Measurements from ENCODE around the gene BMAL2. TPM values are rescaled to one million over a fixed set of nuclear protein-coding genes. Genes with fewer than 3 reads are reported as not detected.
A peak's percentile ranks its signal among the peaks of the same experiment; 100 is the strongest.

The BMAL2 gene
- total RNA-seq, 1 experiment from 2014 or later: 16.2 TPM

GRCh38 chr12:27331291-27331926 is 1.2 kb upstream of the BMAL2 start:
- peaks cover 33% of the 10 kb centered on the region for H3K27me3 Mint-ChIP-seq (ENCODE audit: low read depth)
- no peak overlapping the region for H3K27ac Mint-ChIP-seq
- POLR2A ChIA-PET: no interaction called here

GRCh38 chr12:27331927-27332324 is 710 bp upstream of the BMAL2 start:
- no peak for TF ChIP-seq ZNF317 (CRISPR knock-in tag; IDR thresholded peaks at IDR 0.05; ENCODE audit: borderline replicate concordance, low read depth)
- no peak for TF ChIP-seq SMAD4 (CRISPR knock-in tag; IDR thresholded peaks at IDR 0.05)
- TF ChIP-seq ZNF219 (CRISPR knock-in tag; IDR thresholded peaks at IDR 0.05; ENCODE audit: borderline replicate concordance): no peak
- TF ChIP-seq IRF2 (CRISPR knock-in tag; IDR thresholded peaks at IDR 0.05; ENCODE audit: borderline replicate concordance, low read depth): no peak
- no peak for TF ChIP-seq ZNF232 (CRISPR knock-in tag; IDR thresholded peaks at IDR 0.05)
- 0 out of 2 replicates have a peak, but pooled peaks have one; percentile 16 for TF ChIP-seq GABPB1 (CRISPR knock-in tag; IDR thresholded peaks at IDR 0.05)
- TF ChIP-seq ZNF423 (CRISPR knock-in tag; IDR thresholded peaks at IDR 0.05): no peak
- no peak for TF ChIP-seq SP1 (CRISPR knock-in tag; conservative IDR thresholded peaks at IDR 0.05)
- TF ChIP-seq CDX4 (CRISPR knock-in tag; IDR thresholded peaks at IDR 0.05; ENCODE audit: borderline replicate concordance): no peak
- Mint-ChIP-seq H3K27ac (no peak overlapping the region), H3K36me3 (no peaks in the 10 kb centered on the region), H3K27me3 (ENCODE audit: low read depth) (peaks cover 33% of the 10 kb centered on the region), H3K4me3 (peak overlapping the region; percentile 76), H3K9me3 (no peaks in the 10 kb centered on the region), H3K4me1 (peaks cover 19% of the 10 kb centered on the region)
- ATAC-seq (no peak), DNase-seq (ENCODE audit: low spot score) (no peak)
- POLR2A ChIA-PET: interaction anchor here (1.4 kb wide), 1 partner anchor 193 kb away, joined by 4 read pairs; the partner anchor contains the start of gene PPFIBP1
- CTCF ChIA-PET: no interaction called here

More at GRCh38 chr12:27331291-27331926, 1.2 kb upstream of the BMAL2 start:
- CTCF ChIA-PET: no interaction called here
- H3K36me3 Mint-ChIP-seq: no peaks in the 10 kb centered on the region
- TF ChIP-seq RELA (CRISPR knock-in tag; IDR thresholded peaks at IDR 0.05; ENCODE audit: borderline replicate concordance) (no peak), AR (CRISPR knock-in tag; IDR thresholded peaks at IDR 0.05) (no peak), CBFB (CRISPR knock-in tag; IDR thresholded peaks at IDR 0.05; ENCODE audit: low read depth) (no peak), ZNF138 (CRISPR knock-in tag; conservative IDR thresholded peaks at IDR 0.05) (no peak), MYBL2 (CRISPR knock-in tag; IDR thresholded peaks at IDR 0.05) (no peak), ESRRA (CRISPR knock-in tag; IDR thresholded peaks at IDR 0.05; ENCODE audit: borderline replicate concordance) (no peak), NR3C1 (CRISPR knock-in tag; conservative IDR thresholded peaks at IDR 0.05; ENCODE audit: low read depth) (no peak), SP1 (CRISPR knock-in tag; conservative IDR thresholded peaks at IDR 0.05) (no peak), ZNF425 (CRISPR knock-in tag; conservative IDR thresholded peaks at IDR 0.05) (no peak), CTCF (IDR thresholded peaks at IDR 0.05) (no peak)
- DNase-seq (ENCODE audit: low spot score): no peak
- ATAC-seq: no peak
- H3K4me1 Mint-ChIP-seq: peaks cover 19% of the 10 kb centered on the region
- H3K9me3 Mint-ChIP-seq: no peaks in the 10 kb centered on the region
- H3K4me3 Mint-ChIP-seq: peak overlapping the region; percentile 76; the same call in 1 of the 2 replicates

Measured in WTC11 (cell line).